ENCODE measurements around the gene PGS1.

GRCh38 chr17:78422267-78422605, 43.8 kb downstream of the PGS1 start:
- no peak for TF ChIP-seq RAD21 (IDR thresholded peaks at IDR 0.05; ENCODE audit: low read depth)
- TF ChIP-seq TAF1 (IDR thresholded peaks at IDR 0.05; ENCODE audit: low read depth) = no peak
- TF ChIP-seq YY1 (IDR thresholded peaks at IDR 0.05; ENCODE audit: low read depth) = no peak
- TF ChIP-seq, protein P1, sequence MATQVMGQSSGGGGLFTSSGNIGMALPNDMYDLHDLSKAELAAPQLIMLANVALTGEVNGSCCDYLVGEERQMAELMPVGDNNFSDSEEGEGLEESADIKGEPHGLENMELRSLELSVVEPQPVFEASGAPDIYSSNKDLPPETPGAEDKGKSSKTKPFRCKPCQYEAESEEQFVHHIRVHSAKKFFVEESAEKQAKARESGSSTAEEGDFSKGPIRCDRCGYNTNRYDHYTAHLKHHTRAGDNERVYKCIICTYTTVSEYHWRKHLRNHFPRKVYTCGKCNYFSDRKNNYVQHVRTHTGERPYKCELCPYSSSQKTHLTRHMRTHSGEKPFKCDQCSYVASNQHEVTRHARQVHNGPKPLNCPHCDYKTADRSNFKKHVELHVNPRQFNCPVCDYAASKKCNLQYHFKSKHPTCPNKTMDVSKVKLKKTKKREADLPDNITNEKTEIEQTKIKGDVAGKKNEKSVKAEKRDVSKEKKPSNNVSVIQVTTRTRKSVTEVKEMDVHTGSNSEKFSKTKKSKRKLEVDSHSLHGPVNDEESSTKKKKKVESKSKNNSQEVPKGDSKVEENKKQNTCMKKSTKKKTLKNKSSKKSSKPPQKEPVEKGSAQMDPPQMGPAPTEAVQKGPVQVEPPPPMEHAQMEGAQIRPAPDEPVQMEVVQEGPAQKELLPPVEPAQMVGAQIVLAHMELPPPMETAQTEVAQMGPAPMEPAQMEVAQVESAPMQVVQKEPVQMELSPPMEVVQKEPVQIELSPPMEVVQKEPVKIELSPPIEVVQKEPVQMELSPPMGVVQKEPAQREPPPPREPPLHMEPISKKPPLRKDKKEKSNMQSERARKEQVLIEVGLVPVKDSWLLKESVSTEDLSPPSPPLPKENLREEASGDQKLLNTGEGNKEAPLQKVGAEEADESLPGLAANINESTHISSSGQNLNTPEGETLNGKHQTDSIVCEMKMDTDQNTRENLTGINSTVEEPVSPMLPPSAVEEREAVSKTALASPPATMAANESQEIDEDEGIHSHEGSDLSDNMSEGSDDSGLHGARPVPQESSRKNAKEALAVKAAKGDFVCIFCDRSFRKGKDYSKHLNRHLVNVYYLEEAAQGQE (IDR thresholded peaks at IDR 0.05; ENCODE audit: low read depth) = no peak
